WTC11 (cell line): ENCODE data around the gene FRMD4A.

Experiments used
- FOXP1 ChIP-seq: sonication (generic); formaldehyde crosslinking; IDR thresholded peaks from 2 replicates; pipeline ENCODE4 v1.8.0; 2022; ENCODE audit warnings: missing genetic modification reagents, mild to moderate bottlenecking, moderate library complexity, borderline replicate concordance
- GRHL2 ChIP-seq: fragments of 250-450 bp; sonication (Bioruptor Pico); IDR thresholded peaks from 2 replicates; pipeline ENCODE4 v1.8.0; 2022; ENCODE audit warnings: mild to moderate bottlenecking, moderate library complexity; ENCODE audit not compliant: insufficient replicate concordance, severe bottlenecking
- GTF2I ChIP-seq: fragments of 250-450 bp; sonication (Bioruptor Pico); conservative IDR thresholded peaks from 2 replicates; pipeline ENCODE4 v1.4.0; 2021; ENCODE audit warnings: mild to moderate bottlenecking
- JUN ChIP-seq: sonication (generic); formaldehyde crosslinking; IDR thresholded peaks from 2 replicates; pipeline ENCODE4 v1.8.0; 2023; ENCODE audit warnings: mild to moderate bottlenecking, missing genetic modification reagents
- NR3C1 ChIP-seq: sonication (generic); formaldehyde crosslinking; conservative IDR thresholded peaks from 2 replicates; pipeline ENCODE4 v1.8.1; 2023; ENCODE audit warnings: low read depth, mild to moderate bottlenecking, missing genetic modification reagents
- SP1 ChIP-seq: sonication (generic); formaldehyde crosslinking; conservative IDR thresholded peaks from 2 replicates; pipeline ENCODE4 v1.8.1; 2022; ENCODE audit warnings: missing genetic modification reagents
- TP53 ChIP-seq: sonication (generic); formaldehyde crosslinking; IDR thresholded peaks from 2 replicates; pipeline ENCODE4 v1.8.1; 2023; ENCODE audit warnings: mild to moderate bottlenecking, missing genetic modification reagents
- ZBTB21 ChIP-seq: sonication (generic); formaldehyde crosslinking; IDR thresholded peaks from 2 replicates; pipeline ENCODE4 v1.8.1; 2023; ENCODE audit warnings: mild to moderate bottlenecking, missing genetic modification reagents, borderline replicate concordance
- ZNF121 ChIP-seq: sonication (generic); formaldehyde crosslinking; IDR thresholded peaks from 2 replicates; pipeline ENCODE4 v1.8.0; 2023; ENCODE audit warnings: missing genetic modification reagents
- ZNF138 ChIP-seq: sonication (generic); formaldehyde crosslinking; conservative IDR thresholded peaks from 2 replicates; pipeline ENCODE4 v1.8.1; 2022; ENCODE audit warnings: mild to moderate bottlenecking, moderate library complexity, missing genetic modification reagents
- ZNF416 ChIP-seq: fragments of 250-450 bp; sonication (Bioruptor Pico); IDR thresholded peaks from 2 replicates; pipeline ENCODE4 v1.9.0; 2021; ENCODE audit warnings: mild to moderate bottlenecking, inconsistent platforms
- TF ChIP-seq, protein P1 (sequence below): fragments of 200-600 bp; IDR thresholded peaks from 2 replicates; pipeline ENCODE4 v1.8.0; 2022; ENCODE audit warnings: antibody characterized with exemption
- TF ChIP-seq, protein P2 (sequence below): sonication (generic); formaldehyde crosslinking; IDR thresholded peaks from 2 replicates; pipeline ENCODE4 v1.8.0; 2022; ENCODE audit warnings: mild to moderate bottlenecking, missing genetic modification reagents

DNA sequence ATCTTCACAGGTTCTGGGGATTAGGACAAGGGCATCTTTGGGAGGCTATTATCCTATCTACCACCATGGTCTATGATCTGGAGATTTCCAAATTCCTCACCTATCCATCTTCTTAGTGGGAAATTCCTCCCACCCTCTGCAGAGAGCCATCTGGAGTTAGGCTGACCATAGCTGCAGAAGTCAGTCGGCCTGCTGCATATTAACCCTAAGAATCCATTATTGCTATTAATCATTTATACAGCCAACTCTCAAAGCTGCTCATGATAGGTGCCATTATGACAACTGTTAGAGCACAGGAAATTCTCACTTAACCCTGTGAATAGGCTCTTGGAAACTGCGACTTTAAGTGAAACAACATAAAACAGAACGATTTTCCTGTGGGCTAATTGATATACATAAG lies 60.4 kb downstream of the FRMD4A start:
- TF ChIP-seq, protein P1, sequence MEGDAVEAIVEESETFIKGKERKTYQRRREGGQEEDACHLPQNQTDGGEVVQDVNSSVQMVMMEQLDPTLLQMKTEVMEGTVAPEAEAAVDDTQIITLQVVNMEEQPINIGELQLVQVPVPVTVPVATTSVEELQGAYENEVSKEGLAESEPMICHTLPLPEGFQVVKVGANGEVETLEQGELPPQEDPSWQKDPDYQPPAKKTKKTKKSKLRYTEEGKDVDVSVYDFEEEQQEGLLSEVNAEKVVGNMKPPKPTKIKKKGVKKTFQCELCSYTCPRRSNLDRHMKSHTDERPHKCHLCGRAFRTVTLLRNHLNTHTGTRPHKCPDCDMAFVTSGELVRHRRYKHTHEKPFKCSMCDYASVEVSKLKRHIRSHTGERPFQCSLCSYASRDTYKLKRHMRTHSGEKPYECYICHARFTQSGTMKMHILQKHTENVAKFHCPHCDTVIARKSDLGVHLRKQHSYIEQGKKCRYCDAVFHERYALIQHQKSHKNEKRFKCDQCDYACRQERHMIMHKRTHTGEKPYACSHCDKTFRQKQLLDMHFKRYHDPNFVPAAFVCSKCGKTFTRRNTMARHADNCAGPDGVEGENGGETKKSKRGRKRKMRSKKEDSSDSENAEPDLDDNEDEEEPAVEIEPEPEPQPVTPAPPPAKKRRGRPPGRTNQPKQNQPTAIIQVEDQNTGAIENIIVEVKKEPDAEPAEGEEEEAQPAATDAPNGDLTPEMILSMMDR: no peak
- TF ChIP-seq TP53 (CRISPR knock-in tag) (no peak), GTF2I (CRISPR knock-in tag) (no peak), GRHL2 (CRISPR knock-in tag) (no peak), ZNF138 (no peak), FOXP1 (CRISPR knock-in tag) (no peak), NR3C1 (CRISPR knock-in tag) (no peak), ZBTB21 (no peak), SP1 (no peak), JUN (CRISPR knock-in tag) (no peak), ZNF121 (CRISPR knock-in tag) (no peak), ZNF416 (CRISPR knock-in tag) (no peak)
- TF ChIP-seq, protein P2, sequence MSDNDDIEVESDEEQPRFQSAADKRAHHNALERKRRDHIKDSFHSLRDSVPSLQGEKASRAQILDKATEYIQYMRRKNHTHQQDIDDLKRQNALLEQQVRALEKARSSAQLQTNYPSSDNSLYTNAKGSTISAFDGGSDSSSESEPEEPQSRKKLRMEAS (CRISPR knock-in tag): no peak
